ENCODE measurements around the gene SBF1.

SBF1 gene

GRCh38 chr22:50422961-50423815 lies 51.6 kb downstream of the SBF1 start:
- no peak overlapping the region for H3K4me3 ChIP-seq (ENCODE audit: low read length, poor library complexity, severe bottlenecking)
- H3K79me2 ChIP-seq (ENCODE audit: insufficient read depth, low read length), result no peaks in the 10 kb centered on the region
- no peak for TF ChIP-seq EZH2phosphoT487 (IDR thresholded peaks at IDR 0.05; ENCODE audit: borderline replicate concordance)
- no peak for TF ChIP-seq CTCF (conservative IDR thresholded peaks at IDR 0.05; ENCODE audit: low read length)
- no peaks in the 10 kb centered on the region for H3K27me3 ChIP-seq (ENCODE audit: insufficient read depth, low read length, poor library complexity, severe bottlenecking)
- H4K20me1 ChIP-seq (ENCODE audit: insufficient read depth, low read length, poor library complexity, severe bottlenecking), result no peaks in the 10 kb centered on the region
- H3K4me1 ChIP-seq (ENCODE audit: insufficient read depth, low read length, poor library complexity, severe bottlenecking), result no peaks in the 10 kb centered on the region
- no peak overlapping the region for H3K9ac ChIP-seq (ENCODE audit: low read depth, low read length, poor library complexity, severe bottlenecking)
- no peak overlapping the region for H3K4me2 ChIP-seq (ENCODE audit: low read depth, low read length, poor library complexity, severe bottlenecking)
- no peaks in the 10 kb centered on the region for H3K9me2 ChIP-seq (replicated peaks; ENCODE audit: low read depth, low read length)
- no peaks in the 10 kb centered on the region for H3K9me3 ChIP-seq (ENCODE audit: insufficient read depth, low read depth, low read length)
- no peak overlapping the region for H2AFZ ChIP-seq (ENCODE audit: low read length)
- H3K36me3 ChIP-seq (ENCODE audit: insufficient read depth, low read length), result peaks cover 69% of the 10 kb centered on the region; the same call in 1 of the 2 replicates
- H3F3A ChIP-seq (ENCODE audit: low read depth), result no peaks in the 10 kb centered on the region

GRCh38 chr22:50422046-50422445 lies 52.8 kb downstream of the SBF1 start:
- Histone ChIP-seq H3K9ac (ENCODE audit: low read depth, low read length, poor library complexity, severe bottlenecking) (no peak overlapping the region), H3K9me3 (ENCODE audit: insufficient read depth, low read depth, low read length) (no peaks in the 10 kb centered on the region), H4K20me1 (ENCODE audit: insufficient read depth, low read length, poor library complexity, severe bottlenecking) (no peaks in the 10 kb centered on the region), H3K4me1 (ENCODE audit: insufficient read depth, low read length, poor library complexity, severe bottlenecking) (no peaks in the 10 kb centered on the region), H3K4me2 (ENCODE audit: low read depth, low read length, poor library complexity, severe bottlenecking) (no peak overlapping the region), H3K9me2 (replicated peaks; ENCODE audit: low read depth, low read length) (no peaks in the 10 kb centered on the region), H2AFZ (ENCODE audit: low read length) (no peak overlapping the region), H3K79me2 (ENCODE audit: insufficient read depth, low read length) (no peaks in the 10 kb centered on the region), H3F3A (ENCODE audit: low read depth) (no peaks in the 10 kb centered on the region), H3K27me3 (ENCODE audit: insufficient read depth, low read length, poor library complexity, severe bottlenecking) (no peaks in the 10 kb centered on the region), H3K36me3 (ENCODE audit: insufficient read depth, low read length) (peaks cover 75% of the 10 kb centered on the region; the same call in 1 of the 2 replicates), H3K4me3 (ENCODE audit: low read length, poor library complexity, severe bottlenecking) (no peak overlapping the region)
- TF ChIP-seq CTCF (conservative IDR thresholded peaks at IDR 0.05; ENCODE audit: low read length) (no peak), EZH2phosphoT487 (IDR thresholded peaks at IDR 0.05; ENCODE audit: borderline replicate concordance) (no peak)

- Histone ChIP-seq H3K9ac (ENCODE audit: low read depth, low read length, poor library complexity, severe bottlenecking) (no peak overlapping the region), H3K9me2 (replicated peaks; ENCODE audit: low read depth, low read length) (no peaks in the 10 kb centered on the region), H3K4me3 (ENCODE audit: low read length, poor library complexity, severe bottlenecking) (no peak overlapping the region), H3F3A (ENCODE audit: low read depth) (no peaks in the 10 kb centered on the region), H4K20me1 (ENCODE audit: insufficient read depth, low read length, poor library complexity, severe bottlenecking) (no peaks in the 10 kb centered on the region), H2AFZ (ENCODE audit: low read length) (no peak overlapping the region), H3K79me2 (ENCODE audit: insufficient read depth, low read length) (no peaks in the 10 kb centered on the region), H3K9me3 (ENCODE audit: insufficient read depth, low read depth, low read length) (no peaks in the 10 kb centered on the region), H3K36me3 (ENCODE audit: insufficient read depth, low read length) (peaks cover 83% of the 10 kb centered on the region; the same call in 1 of the 2 replicates), H3K4me2 (ENCODE audit: low read depth, low read length, poor library complexity, severe bottlenecking) (no peak overlapping the region), H3K4me1 (ENCODE audit: insufficient read depth, low read length, poor library complexity, severe bottlenecking) (no peaks in the 10 kb centered on the region), H3K27me3 (ENCODE audit: insufficient read depth, low read length, poor library complexity, severe bottlenecking) (no peaks in the 10 kb centered on the region)
- TF ChIP-seq CTCF (conservative IDR thresholded peaks at IDR 0.05; ENCODE audit: low read length) (no peak), EZH2phosphoT487 (IDR thresholded peaks at IDR 0.05; ENCODE audit: borderline replicate concordance) (no peak)
Observed at GRCh38 chr22:50420581-50420980, 54.3 kb downstream of the SBF1 start.

Data from Loucy (cell line).